GM21619 (cell line): ENCODE results near the gene STK40.

Experiments
- ATAC-seq: cut with Tn5 transposase; IDR thresholded peaks from one replicate; pipeline ENCODE4 v1.9.1; 2021; ENCODE audit not compliant: unreplicated experiment

The STK40 gene

GRCh38 chr1:36321119-36321951 lies 64.4 kb downstream of the STK40 start:
- no peak for ATAC-seq

DNA sequence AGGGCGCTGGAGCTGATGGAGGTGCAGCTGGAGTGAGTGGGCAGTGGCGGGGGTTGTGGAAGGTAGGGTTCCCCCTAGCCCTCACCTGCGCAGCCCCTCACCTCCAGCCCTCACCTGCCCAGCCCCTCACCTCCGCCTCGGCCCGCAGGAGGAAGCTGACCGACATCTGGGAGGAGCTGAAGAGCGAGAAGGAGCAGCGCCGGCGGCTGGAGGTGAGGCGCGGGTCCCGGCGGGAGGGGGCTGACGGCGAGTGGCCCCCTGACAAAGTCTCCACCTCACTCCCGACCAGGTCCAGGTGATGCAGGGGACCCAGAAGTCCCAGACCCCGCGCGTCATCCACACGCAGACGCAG lies 65.0 kb downstream of the STK40 start:
- ATAC-seq: no peak

DNA sequence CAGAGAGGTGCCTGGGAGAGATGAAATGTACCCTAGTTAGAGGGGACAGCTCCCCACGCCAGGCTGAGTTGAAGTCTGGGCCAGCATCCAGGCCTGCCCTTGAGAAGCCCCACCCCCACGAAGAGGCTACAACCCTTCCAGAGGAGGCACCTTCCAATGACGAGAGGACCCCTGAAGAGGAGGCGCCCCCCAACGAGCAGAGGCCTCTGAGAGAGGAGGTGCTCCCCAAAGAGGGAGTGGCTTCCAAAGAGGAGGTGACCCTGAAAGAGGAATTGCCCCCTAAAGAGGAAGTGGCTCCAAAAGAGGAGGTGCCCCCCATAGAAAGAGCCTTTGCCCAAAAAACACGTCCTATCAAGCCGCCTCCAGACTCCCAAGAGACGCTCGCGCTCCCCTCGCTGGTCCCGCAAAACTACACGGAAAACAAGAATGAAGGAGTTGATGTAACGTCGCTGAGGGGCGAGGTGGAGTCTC lies 65.4 kb downstream of the STK40 start:
- no peak for ATAC-seq

DNA sequence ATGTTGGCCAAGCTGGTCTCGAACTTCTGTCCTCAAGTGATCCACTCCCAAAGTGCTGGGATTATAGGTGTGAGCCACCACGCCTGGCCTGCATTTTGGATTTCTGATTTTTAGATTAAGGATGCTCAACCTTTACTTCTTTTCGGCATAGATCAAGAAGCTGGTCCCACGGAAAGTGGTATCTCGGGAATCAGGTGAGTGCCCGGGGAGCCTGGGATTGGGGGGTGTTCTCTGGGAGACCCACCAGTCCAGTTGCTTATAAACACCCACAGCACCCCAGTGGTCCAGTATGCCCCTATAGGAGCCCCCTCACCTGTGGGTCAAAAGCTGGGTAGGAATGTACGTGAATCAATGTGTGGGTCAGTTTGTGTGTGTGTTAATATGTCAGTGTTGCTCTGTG lies 76.3 kb downstream of the STK40 start:
- ATAC-seq: no peak

- ATAC-seq: no peak
Observed at GRCh38 chr1:36307601-36308330, 78.0 kb downstream of the STK40 start.

DNA sequence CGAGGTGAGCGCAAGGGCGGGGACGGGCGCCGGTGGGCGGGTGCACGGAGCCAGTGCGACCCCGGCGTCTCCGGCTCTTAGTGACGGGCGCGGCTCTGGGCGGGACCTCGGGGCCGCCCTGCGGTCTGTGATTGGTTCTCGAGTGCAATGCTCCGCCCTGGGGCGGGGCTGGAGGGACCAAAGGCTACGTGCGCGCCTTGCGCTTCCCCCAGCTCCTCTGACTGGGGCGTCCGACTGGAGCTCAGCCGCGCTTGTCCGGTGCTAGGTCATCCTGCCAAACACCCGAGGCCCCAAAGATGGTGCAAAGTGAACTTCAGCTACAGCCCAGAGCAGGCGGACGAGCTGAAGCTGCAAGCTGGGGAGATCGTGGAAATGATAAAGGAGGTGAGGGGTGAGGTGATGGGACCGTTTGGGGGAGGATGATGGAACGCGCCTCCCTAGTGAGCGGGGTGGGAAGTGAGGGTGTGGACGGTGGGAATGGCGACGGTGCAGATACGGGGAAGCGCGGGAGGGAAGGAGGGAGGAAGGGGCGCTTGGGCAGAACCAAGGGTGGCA lies 78.7 kb downstream of the STK40 start:
- ATAC-seq: peak; percentile 93

DNA sequence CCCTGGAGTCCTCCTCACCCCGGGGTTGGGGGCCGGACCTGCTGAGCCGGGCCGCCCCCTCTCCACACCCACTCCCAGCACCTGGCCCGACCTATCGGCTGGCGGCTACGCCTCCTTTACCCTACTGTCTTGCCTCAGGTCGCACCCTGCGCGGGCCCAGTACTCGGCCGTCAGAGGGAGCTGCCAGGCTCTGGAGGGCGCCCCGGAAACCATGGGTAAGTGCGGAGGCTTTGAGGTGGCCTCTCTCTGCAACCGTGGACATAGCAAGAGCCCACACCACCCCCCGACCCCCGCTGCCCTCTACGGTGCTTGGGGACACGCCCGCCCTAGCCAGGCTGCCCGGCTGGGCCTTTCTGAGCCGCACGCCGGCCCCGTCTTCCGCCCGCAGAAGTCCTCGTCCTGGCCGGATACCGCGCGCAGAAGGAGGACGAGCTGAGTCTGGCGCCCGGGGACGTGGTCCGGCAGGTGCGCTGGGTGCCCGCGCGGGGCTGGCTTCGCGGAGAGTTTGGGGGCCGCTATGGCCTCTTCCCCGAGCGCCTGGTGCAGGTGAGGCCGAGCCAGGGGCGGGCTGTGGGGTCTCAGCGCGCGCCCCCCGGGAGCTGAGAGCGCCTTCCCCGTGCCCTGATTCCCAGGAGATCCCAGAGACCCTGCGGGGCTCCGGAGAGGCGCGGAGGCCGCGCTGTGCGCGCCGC lies 79.4 kb downstream of the STK40 start, which contains the start of gene SH3D21:
Gene SH3D21, plus strand, starts transcription at position 159 of the 692 bp plus-strand sequence. Its CDS starts 53 bp downstream, at position 212.
- peak; percentile 39 for ATAC-seq

- no peak for ATAC-seq
Observed at GRCh38 chr1:36305915-36306209, 79.9 kb downstream of the STK40 start.

DNA sequence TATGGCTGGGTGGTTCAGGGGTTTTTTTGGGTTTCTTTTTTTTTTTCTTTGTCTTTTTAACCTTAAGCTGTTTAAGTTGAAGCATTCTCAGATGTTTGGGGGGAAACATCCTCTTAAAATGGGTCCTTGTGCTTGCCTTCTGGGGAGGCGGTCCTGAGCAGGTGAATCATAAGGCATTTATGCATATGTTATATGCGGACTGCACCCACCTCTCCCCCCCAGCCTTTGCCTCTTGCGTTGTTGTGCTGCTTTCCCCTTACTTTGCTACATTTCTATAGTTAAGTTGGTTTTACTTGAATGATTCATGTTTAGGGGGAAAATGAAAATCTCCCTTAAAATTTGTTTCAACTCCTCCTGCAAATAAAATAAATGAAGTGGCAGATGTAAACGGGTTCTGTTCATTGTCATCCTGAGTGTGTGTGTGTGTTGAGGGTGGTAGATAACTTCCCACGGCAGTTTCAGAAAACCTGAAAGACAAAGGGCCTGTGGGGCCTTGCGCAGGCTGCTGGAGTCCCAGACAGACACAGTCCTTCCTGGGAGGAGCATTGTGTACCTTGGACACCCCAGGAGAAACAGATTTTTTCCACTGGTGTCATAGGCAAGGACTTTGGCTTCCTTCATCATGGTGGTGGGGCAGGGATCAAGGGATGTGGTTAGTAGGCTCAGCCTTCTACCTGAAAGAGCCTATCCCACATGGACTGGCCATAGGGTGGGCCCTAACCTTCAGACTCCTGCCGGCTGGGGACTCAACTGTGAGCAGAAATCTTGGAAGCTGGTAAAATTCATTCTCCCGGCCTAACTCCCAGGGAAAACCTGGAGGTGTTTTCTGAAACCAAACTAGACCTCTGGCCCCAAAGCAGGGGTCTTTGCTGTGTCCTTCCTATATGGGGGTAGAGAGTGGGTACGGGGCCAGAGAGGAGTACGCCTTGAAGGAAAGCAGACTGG lies 80.5 kb downstream of the STK40 start:
- ATAC-seq: no peak

GRCh38 chr1:36304521-36304920 lies 81.2 kb downstream of the STK40 start:
- ATAC-seq: no peak

- no peak for ATAC-seq
Observed at GRCh38 chr1:36303650-36304360, 81.9 kb downstream of the STK40 start.

DNA sequence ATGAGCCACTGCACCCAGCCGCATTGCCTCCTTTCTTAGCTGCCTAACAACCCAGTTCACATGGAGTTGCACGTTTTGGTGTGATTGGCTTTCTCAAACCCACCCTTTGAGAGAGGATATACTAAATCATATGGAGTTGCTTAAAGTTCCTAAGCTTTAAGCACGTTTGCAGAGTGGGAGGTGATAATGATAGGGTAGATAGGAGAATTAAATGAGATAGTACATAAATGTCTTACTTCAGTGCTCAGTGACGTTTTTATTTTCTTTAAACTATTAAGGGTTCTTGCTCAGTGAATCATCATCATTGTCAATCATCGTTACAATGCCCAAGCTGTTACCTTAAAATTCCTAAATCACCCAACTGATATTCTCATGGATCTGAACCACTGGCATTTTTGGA lies 82.5 kb downstream of the STK40 start:
- no peak for ATAC-seq

GRCh38 chr1:36301220-36301619 lies 84.5 kb downstream of the STK40 start:
- no peak for ATAC-seq

DNA sequence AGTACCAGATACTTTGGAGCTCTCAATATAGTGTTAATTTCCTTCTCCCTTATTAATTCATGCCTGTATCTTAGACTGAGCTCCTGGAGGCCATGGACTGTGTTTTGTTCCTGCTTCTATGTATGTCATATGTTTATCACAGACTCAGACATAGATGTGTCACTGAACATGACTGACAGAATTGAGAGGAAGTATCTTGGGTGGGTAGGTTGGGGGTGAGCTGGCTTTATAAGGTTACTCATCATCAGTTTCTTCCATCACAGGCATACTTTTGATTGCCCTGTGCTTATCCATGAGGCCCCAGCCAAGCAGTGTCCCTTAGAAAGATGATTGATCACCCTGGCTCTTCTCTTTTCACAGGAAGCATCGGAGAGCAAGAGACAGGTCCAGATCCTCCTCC lies 85.2 kb downstream of the STK40 start:
- no peak for ATAC-seq

DNA sequence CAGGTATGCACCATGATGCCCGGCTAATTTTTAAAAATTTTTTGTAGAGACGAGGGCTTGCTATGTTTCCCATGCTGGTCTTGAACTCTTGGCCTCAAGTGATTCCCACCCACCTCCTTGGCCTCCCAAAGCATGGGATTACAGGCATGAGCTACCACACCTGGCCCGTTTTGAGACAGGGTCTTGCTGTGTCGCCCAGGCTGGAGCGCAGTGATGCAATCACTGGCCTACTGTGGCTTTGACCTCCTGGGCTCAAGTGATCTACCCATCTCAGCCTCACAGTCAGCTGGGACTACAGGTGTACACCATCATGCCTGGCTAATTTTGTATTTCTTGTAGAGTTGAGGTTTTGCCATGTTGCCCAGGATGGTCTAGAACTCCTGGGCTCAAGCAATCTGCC lies 87.1 kb downstream of the STK40 start:
- ATAC-seq: no peak

DNA sequence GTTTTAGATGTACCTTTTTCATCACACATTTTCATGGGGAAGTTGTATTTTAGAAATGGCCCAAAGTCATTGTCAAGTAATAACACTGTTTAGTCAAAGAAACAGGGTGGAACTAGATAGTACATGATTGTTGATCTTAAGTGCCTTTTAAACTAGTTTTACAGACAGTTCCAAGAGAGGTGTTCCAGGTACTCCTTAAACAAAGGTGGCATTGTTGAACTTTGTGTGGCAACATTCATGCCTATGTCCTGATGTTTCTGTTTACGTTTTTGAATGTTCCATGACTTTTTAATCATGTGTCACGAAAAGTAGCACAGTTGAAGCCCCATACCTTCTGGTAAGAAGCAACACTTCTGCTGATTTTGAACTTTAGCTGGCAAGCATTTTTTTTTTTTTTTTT lies 88.7 kb downstream of the STK40 start:
- ATAC-seq: no peak

DNA sequence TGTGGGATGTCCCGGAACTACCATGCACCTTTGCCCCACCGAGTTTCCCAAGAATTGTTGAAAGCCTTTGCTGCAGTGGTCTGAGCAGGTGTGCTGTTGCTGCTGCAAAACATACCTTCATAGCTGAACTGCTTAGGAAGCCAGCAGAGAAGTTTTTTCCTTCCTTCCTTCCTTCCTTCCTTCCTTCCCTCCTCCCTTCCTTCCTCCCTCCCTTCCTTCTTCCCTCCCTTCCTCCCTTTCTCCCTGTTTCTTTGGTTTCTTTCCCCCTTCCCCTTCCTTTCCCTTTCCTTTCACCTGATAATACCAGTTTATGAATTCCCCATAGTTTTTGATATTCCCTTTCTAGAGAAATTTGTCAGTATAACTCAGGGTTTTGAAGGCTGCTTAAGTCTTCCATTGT lies 90.3 kb downstream of the STK40 start:
- ATAC-seq: no peak
